GM19351 (cell line): ENCODE results near the gene SUPT3H.
A peak's percentile ranks its signal among the peaks of the same experiment; 100 is the strongest.

ENCODE experiments used
- ATAC-seq: cut with Tn5 transposase; IDR thresholded peaks from one replicate; pipeline ENCODE4 v1.9.1; 2021; ENCODE audit warnings: mild to moderate bottlenecking, moderate library complexity; ENCODE audit not compliant: unreplicated experiment

The SUPT3H gene

GRCh38 chr6:44808148-44808547, 569.6 kb downstream of the SUPT3H start:
- ATAC-seq, result no peak

DNA sequence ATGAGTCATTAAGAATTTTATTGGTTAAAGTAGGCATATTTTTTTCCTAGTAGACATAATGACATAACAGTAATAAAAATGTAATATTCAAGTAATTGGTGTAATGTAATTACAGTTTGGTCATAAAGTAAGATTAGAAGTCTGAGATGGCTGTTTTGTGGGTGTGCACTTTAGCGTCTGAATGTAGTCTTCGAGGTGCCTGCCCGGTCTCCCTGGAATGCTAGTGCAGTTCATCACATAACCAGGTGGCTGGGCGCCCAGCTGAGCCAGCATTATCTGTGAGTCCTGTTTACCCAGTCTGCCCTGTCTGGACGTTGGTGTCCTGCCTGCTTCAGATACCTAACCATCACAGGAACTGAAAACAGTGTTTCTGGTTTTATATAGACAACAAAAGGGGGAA, 571.1 kb downstream of the SUPT3H start:
- no peak for ATAC-seq

- no peak for ATAC-seq
Observed at GRCh38 chr6:44805238-44805846, 572.4 kb downstream of the SUPT3H start.

DNA sequence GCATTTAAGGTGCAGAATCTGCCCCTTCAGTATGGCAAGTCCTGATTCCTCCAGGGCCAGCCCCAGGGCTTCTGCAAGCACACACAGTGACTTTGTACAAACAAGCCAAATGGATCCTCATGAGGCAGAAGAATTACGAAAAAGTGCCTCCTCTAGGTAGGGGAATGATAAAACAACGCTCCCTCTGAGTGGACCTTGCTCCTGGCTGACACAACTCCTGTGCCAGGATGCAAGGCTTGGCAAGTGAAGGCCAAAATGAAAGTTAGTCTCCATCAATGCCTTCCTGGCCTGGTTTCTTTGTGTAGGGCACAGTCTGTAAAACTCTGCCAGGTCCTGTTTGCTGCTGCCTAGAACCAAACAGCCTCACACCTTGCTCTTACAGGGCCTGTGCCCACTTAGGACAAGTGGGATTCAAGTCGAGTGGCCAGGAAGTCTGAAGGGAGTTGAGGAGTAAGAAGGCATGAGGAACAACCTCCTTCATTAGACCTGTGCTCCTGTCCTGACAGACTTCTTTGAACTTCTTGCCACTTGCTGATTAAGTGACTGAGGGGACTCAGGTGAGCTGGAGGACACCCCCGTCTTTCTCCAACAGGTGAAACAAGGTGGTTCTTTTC, 573.1 kb downstream of the SUPT3H start:
- ATAC-seq, result no peak

- no peak for ATAC-seq
Observed at GRCh38 chr6:44804016-44804415, 573.7 kb downstream of the SUPT3H start.

DNA sequence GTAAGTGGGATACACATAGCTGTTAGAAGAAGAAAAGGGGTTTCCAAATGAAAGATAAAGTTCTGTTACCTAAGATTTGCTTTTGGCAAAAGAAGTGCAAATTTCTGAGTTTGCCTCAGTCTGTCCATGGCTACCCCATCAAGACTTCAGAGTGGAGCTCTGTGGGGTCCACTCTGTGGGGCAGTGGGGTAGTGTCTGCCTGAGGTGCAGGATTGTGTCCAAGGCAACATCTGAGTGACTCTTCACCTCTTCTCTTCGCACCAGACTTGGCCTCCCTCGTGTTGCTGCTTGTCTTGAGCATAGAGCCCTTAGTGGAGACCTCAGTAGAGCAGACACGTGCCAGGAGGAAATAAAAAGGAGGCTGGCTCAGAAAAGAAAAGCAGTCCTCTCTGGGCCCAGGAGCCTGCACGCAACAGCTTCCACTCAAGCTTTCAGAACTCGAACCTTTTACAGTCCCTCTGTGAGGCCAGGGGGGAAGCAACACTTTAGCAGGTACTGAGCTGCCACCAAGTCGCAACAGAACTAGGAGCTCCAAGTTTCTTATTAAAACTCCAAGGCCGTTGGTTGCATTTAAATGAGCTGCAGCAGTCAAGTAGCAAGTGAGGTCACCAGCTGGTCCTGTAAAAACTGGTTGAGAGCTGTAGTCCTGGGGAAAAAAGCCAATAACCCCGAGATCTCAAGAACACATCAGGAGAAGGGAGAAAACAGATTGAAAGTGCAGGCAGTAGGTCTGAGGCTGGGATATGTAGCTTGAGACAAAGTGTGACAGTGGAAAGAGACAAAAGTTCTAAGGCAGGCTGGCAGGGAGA, 576.7 kb downstream of the SUPT3H start:
- no peak for ATAC-seq

- no peak for ATAC-seq
Observed at GRCh38 chr6:44800171-44800783, 577.5 kb downstream of the SUPT3H start.

GRCh38 chr6:44797746-44798145, 580.0 kb downstream of the SUPT3H start:
- ATAC-seq, result no peak

- no peak for ATAC-seq
Observed at GRCh38 chr6:44795326-44795725, 582.4 kb downstream of the SUPT3H start.

- ATAC-seq, result no peak
Observed at GRCh38 chr6:44789806-44790205, 587.9 kb downstream of the SUPT3H start.

GRCh38 chr6:44789061-44789460, 588.7 kb downstream of the SUPT3H start:
- ATAC-seq, result no peak

GRCh38 chr6:44788387-44788981, 589.2 kb downstream of the SUPT3H start:
- no peak for ATAC-seq

- no peak for ATAC-seq
Observed at GRCh38 chr6:44787254-44787834, 590.4 kb downstream of the SUPT3H start.

- no peak for ATAC-seq
Observed at GRCh38 chr6:44785130-44785529, 592.6 kb downstream of the SUPT3H start.

DNA sequence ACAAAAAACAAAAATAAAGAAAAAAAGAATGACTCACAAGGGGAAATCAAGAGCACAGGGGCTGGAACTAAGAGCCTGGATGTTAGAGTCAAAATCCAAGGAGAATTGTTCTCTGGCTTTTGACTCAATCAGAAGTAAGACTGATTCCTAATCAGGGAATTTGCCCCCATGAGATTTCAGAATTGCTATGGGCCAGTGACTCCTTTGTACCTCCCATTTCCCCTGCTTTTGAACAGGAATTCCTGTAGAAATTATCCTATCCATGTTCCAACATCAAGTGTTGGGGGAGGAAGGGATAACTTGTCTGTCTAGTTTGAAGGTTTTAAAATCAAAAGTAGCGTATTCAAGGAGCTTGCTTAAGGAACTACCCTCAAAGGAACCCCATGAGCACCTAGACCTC, 593.5 kb downstream of the SUPT3H start:
- no peak for ATAC-seq

DNA sequence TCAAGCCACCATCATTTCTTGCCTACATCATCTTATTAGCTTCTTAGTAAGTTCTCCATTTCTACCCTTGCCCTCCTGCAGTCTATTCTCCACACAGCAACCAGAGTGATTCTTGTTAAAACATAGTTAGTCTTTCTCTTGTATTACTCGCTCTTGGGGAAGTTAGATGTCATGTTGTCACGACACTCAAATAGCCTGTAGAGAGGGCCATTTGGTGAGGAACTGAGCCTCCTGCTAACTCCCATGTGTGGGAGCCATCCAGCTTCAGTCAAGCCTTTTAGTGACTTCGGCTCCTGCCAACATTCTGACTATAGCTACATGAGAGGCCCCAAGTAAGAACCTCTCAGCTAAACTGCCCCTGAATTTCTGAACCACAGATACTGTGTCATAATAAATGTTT, 594.8 kb downstream of the SUPT3H start:
- no peak for ATAC-seq

DNA sequence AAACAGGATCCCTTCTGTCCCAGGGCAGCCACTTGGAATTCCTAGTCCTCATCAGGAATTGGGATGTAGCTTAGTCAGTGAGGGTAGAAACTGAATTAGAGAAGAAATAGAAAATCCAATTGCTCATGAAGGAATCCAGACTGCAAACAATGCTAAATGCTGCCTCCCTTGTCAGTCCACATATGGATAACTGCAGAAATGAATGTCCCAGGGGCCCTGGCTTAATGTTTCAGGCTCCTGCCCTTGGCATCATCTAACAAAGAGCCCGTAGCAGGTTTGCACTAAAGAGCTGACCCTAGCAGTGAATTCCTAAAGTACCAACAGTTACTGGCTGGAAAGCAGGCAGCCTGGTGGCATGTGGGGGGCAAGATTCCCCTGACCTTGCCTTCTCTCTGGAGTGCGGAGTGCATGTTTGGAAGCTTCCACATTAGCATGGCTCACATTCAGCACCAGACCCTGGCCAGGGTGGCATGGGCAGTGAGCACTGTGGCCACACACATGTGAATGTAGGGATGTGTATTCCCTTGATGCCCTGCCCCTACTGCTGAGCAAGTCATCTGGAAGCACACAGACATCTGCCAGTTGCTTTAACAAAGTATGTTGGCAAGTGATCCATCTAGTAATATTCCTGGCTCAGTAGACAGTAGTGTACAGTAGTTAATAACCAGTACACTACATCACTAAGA, 595.7 kb downstream of the SUPT3H start:
- ATAC-seq, result no peak

DNA sequence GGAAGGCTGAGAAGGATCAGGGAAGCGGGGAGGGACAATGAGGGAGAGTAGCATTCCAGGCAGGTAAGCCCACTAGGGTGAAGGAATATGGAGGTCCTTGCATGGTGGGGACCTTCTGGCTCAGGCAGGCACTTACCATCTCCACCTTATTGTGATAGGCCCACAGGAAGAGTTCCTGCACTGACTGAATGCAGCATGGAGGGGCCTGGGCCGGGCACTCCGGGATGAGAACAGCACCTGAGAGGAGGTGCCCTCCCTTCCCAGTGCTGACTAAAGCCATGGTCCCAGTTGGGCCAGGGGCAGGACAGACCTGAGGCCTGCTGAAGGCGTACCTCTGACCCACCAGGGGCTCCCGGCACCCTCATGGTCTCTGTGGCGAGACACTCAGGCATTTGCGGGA, 597.6 kb downstream of the SUPT3H start:
- no peak for ATAC-seq

- ATAC-seq, result peak; percentile 60
Observed at GRCh38 chr6:44779130-44779826, 598.5 kb downstream of the SUPT3H start.
